NK-92 treated with Interleukin-12 subunit alpha and Interleukin-12 subunit beta, amount 100 ng/mL, for 24 hours (cell line): Measurements from ENCODE around the gene ELP1.

Experiments
- DNase-seq: peaks from one replicate; lab custom pipeline; 2025; lab: John Stamatoyannopoulos, UW

Gene ELP1

GRCh38 chr9:108882052-108882888 is 51.7 kb downstream of the ELP1 start:
- DNase-seq, result no peak

DNA sequence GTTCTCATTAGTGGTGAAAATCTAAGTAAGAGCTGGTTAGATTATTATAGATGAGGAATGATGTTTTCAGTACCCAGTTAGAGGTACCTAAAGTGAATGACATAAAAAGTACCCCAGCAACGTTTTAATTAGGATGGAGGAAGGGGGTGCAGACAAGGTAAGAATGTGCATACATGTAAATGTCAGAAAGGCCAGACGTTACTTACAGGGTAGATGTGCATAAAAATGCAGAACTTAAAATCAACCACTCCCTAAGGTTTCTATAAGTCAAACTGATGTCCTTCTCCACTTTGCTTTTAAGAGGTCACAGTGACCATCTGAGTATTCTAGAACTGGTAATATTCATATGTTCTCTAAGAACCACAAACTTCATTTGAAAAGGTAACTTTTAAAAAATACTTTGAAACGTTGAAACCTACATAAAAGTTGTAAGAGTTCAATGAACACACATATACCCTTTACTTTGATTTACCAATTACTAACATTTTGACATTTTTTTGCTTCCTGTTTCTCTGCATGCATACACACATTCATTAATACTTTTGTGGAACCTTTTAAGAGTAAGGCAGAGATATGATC is 53.1 kb downstream of the ELP1 start:
- no peak for DNase-seq

GRCh38 chr9:108877524-108877923 is 56.4 kb downstream of the ELP1 start:
- DNase-seq, result no peak

DNA sequence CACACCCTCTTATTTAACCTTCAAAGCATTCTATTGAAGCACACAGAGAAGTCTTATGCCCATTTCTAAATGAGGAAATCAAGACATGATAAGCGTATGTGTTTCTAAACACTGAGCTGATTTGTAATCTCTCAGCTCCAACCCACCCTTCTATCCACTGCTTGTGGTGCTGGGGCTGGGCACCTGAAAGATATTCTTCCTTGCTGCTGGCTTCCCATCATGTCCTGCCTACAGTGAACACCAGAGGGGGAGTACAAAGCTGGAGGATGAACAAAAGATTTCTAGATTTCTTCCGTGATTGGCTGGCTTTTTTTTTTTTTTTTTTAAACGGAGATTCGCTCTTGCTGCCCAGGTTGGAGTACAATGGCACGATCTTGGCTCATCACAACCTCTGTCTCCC is 57.5 kb downstream of the ELP1 start:
- no peak for DNase-seq

DNA sequence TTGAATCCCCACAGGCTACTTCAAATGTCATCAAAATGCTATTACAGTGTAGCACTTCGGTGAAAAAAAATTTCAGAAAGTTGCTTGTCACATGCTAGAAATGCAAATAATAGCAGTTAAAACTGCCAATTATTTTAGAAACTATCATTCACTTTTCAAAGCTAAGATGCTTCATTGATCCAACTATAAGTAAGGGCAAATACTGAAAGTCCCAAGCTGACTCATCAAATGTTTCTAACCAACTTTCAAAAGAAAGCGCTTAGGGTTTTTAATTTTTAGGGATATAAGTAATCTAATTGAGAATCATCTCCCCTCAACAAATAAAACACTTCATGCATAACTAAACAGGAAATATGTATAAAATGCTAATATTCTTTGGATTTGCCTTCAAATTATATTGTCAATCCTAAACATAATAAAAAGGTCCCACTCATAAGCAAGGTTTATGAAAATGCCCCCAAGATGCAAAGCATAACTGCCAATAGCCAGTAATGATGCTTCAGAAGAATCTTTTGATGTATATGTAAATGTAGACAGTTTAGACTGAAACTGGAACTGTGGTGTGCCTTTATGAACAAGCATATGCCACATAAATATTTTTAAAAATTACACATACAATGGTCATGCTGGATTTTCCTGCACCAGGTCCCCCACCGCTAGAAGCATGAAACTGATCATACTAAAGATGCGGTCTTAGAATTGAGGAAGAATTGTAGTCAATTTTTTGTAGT is 59.7 kb downstream of the ELP1 start:
- no peak for DNase-seq

GRCh38 chr9:108869092-108869725 is 64.7 kb downstream of the ELP1 start:
- no peak for DNase-seq

- DNase-seq, result no peak
These were observed 66.1 kb downstream of the ELP1 start for GRCh38 chr9:108867829-108868228.

GRCh38 chr9:108867116-108867515 is 66.8 kb downstream of the ELP1 start:
- DNase-seq, result no peak

- DNase-seq, result no peak
These were observed 67.9 kb downstream of the ELP1 start for GRCh38 chr9:108866001-108866420.

DNA sequence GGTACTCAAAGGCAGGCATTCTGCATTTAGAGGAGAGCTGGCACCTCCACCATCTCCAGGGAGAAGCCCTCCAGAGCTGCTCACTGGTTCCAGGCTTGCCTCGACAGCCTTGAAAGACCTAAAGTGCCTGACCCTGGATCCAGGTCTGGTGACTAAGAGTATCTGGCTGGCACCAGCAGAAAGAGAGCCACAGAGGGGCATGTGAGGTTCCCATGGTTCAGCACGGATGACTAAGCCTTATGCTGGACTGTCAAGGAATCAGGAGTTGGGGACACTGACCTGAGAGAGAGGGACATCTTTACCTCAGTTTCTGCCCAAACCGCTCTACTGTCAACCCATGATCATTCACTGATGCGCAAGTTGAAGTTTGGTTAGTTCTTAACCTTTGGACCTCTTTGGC is 68.9 kb downstream of the ELP1 start:
- no peak for DNase-seq

DNA sequence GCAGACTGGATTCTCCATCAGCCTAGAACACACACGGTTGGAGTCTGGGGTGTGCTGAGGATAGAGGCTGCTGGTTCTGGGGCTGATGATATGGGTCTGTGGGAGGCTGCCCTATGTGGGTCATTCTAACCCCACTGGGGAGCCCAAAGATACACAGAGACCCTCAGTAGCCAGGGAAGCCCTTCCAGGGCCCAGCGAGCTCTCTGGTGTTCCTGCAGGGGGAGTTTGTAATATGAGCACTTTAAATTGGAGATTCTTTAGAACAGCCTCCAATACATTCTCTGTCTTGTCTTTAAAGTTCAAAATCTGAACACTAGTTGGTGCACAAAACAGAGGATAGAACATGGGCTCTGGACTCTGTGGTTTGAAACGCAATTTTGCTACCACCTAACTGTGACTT is 69.5 kb downstream of the ELP1 start:
- DNase-seq, result no peak

DNA sequence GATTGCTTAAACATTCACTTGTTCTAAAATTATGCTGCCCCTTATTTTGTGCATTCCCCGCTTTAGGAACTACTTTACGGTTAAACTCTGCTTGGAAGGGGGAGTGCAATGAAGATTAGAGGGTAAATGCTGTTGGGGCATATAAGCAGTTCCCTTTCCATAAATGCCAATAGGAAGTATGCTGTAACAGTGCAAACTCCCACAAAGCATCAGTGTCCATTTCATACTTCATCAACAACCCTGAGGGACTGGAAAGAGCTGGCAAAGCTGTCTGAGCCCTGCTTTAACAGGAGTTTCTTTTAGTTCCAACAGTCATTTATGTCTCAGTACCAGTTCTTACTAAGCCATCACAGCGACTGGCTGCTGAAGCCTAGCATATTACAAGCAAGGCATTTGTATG is 70.0 kb downstream of the ELP1 start:
- DNase-seq, result no peak

GRCh38 chr9:108861997-108862396 is 71.9 kb downstream of the ELP1 start, which contains the start of gene ACTL7A:
Gene ACTL7A (plus strand): TSS chr9:108862266. CDS start chr9:108862323, 57 bp downstream.
- no peak for DNase-seq

GRCh38 chr9:108861464-108861863 is 72.5 kb downstream of the ELP1 start:
- DNase-seq, result no peak

DNA sequence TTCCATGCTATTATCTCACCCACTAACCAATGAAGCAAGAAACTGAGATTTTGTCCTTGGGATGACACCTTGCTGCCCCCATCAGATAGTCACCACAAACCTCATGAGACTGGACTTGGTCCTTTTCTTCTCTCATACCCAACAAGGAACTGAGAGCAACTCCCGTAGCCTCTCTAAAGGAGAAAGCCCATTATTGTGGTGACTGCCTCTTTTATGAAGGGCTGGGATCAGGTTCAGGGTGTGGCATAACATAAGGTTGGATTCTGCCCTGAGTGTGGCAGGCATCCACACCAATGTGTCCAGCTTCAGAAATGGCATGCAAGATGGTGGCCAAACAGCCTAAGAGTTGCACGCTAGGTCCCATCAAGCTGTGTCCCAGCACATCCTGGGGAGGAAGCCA is 73.2 kb downstream of the ELP1 start:
- DNase-seq, result no peak

DNA sequence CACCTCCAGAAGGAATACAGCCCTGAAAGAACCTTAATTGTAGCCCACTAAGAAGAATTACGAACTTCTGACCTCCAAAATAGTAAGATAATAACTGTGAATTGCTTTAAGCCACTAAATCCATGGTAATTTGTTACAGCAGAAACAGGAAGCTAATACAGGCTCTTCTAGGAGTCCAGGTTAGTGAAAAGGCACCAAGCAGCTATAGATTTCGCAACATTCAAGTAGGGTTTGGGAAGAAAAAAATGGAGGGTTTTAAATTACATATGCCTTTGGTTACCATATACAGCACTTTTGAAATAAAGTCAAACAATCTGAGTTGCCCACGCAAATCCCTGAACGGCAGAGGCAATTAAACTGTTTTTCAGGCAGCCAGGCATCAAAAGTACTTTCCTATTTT is 73.6 kb downstream of the ELP1 start:
- DNase-seq, result no peak

GRCh38 chr9:108859459-108860114 is 74.3 kb downstream of the ELP1 start:
- DNase-seq, result no peak

- DNase-seq, result no peak
These were observed 76.4 kb downstream of the ELP1 start for GRCh38 chr9:108857572-108857971.

GRCh38 chr9:108855888-108856287 is 78.0 kb downstream of the ELP1 start, which contains the start of gene ACTL7B:
Gene ACTL7B (minus strand): TSS chr9:108855986. CDS start chr9:108855930, 56 bp downstream.
- DNase-seq, result no peak

DNA sequence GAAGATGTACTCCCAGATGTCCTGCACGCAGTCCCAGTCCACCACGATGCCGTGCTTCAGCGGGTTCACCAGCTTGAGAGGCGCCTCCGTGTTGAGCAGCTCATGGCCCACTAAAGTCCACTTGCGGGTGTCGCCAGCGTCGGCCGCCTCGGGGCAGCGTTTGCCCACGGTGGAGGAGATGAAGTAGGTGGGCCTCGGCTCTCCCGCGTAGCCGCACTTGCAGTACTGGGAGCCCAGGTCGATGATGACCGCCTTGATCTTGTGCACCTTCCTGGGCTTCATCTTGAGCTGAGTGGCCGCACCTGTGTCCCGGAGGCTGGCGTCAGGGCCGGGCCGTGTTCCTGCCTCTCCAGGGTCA is 78.4 kb downstream of the ELP1 start:
- DNase-seq, result no peak

DNA sequence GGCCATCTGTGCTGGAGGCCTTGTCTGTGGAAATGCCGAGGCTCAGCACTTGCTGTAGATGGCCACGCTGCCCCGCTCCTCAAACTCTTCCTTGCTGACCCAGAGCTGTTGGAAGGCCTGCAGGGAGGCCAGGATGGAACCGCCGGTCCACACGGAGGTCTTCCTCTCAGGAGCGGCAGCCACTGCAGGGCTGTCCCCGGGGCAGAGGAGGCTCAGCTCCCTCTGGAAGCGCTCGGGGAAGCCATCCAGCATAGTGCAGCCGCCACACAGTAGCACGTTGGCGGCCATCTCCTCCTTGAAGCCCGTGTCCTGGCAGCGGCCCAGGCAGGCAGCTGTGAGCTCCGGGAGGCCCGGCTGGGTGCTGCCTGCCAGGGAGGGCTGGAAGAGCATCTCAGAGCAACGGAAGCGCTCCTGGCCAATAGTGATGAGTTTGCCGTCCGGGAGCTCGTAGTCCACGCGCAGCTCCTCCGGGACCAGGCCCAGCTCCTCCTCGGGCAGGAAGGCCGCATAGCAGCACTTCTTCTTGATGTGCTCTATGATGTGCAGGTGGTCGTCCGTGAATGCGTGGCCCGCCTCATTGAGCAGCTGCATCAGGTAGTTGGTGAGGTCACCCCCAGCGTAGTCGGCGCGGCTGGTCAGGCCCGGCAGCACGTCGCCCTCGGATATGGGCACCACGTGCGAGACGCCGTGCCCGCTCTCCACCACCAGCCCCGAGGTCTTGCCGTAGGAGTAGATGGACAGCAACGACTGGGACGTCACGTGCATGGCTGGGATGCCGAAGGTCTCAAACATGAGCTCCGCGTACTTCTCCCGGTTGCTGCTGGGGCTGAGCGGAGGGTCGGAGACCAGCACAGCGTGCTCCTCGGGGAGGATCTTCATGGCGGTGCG is 79.0 kb downstream of the ELP1 start:
- no peak for DNase-seq
